Smooth muscle cell (in vitro differentiated cells): Measurements from ENCODE around the gene CCDC182. TPM values are rescaled to one million over a fixed set of nuclear protein-coding genes. Genes with fewer than 3 reads are reported as not detected.

Source experiments
- DNase-seq: peaks from one replicate; lab custom pipeline; 2025; ENCODE audit not compliant: unreplicated experiment; lab: John Stamatoyannopoulos, UW
- H2AFZ ChIP-seq: fragments of 200-600 bp; sonication (generic); 2 replicates; pipeline ENCODE4 v1.6.0; 2016; ENCODE audit warnings: antibody characterized with exemption, low read depth, mild to moderate bottlenecking
- H3F3A ChIP-seq: fragments of 200-600 bp; sonication (generic); 2 replicates; pipeline ENCODE4 v1.6.0; 2017; ENCODE audit warnings: antibody characterized with exemption, low read depth
- H3K27ac ChIP-seq: fragments of 200-600 bp; sonication (generic); 2 replicates; pipeline ENCODE4 v1.5.1; 2016; ENCODE audit warnings: low read depth, mild to moderate bottlenecking
- H3K27me3 ChIP-seq: fragments of 200-600 bp; sonication (generic); 2 replicates; pipeline ENCODE4 v1.6.1; 2016; ENCODE audit warnings: low read depth, mild to moderate bottlenecking
- H3K36me3 ChIP-seq: fragments of 200-600 bp; sonication (generic); 2 replicates; pipeline ENCODE4 v1.5.1; 2016; ENCODE audit warnings: low read depth
- H3K4me1 ChIP-seq: fragments of 200-600 bp; sonication (generic); 2 replicates; pipeline ENCODE4 v1.5.1; 2016; ENCODE audit warnings: low read depth
- H3K4me2 ChIP-seq: fragments of 200-600 bp; sonication (generic); 2 replicates; pipeline ENCODE4 v1.6.0; 2016; ENCODE audit warnings: mild to moderate bottlenecking
- H3K4me3 ChIP-seq: fragments of 200-600 bp; sonication (generic); 2 replicates; pipeline ENCODE4 v1.5.1; 2016; ENCODE audit warnings: mild to moderate bottlenecking
- H3K79me2 ChIP-seq: fragments of 200-600 bp; sonication (generic); 2 replicates; pipeline ENCODE4 v1.6.0; 2016; ENCODE audit warnings: low read depth, mild to moderate bottlenecking
- H3K9ac ChIP-seq: fragments of 200-600 bp; sonication (generic); 2 replicates; pipeline ENCODE4 v1.6.0; 2016; ENCODE audit warnings: low read depth
- H3K9me3 ChIP-seq: fragments of 200-600 bp; sonication (generic); replicated peaks from 2 replicates; pipeline ENCODE4 v1.5.1; 2016; ENCODE audit warnings: low read depth
- H4K20me1 ChIP-seq: fragments of 200-600 bp; sonication (generic); 2 replicates; pipeline ENCODE4 v1.6.0; 2016; ENCODE audit warnings: low read depth
- CTCF ChIP-seq: fragments of 200-600 bp; sonication (generic); IDR thresholded peaks from 2 replicates; pipeline ENCODE4 v1.5.1; 2017; ENCODE audit warnings: borderline replicate concordance, mild to moderate bottlenecking, antibody characterized with exemption; ENCODE audit not compliant: insufficient read depth, poor library complexity, severe bottlenecking
- WGBS: methylation state at CpG from one replicate; pipeline ENCODE4 v1.1.7; 2016; ENCODE audit warnings: low lambda C conversion rate; 5-methylcytosine and 5-hydroxymethylcytosine counted together
- polyA plus RNA-seq: library from polyadenylated mRNA; unstranded; fragments of >200 nt; fragmentation: Nextera tagmentation; extraction: Ambion mirVana; gene quantifications from 2 replicates; pipeline ENCODE4 v1.2.1, GENCODE V29; 2016
- total RNA-seq: library from RNA; depleted of rRNA; stranded (reverse); fragments of >200 nt; gene quantifications from 2 replicates; pipeline ENCODE4 v1.2.3, GENCODE V29; 2014

The CCDC182 gene
- total and polyA plus RNA-seq, 2 experiments from 2014 or later, result not detected

- Histone ChIP-seq H3K27me3 (no peaks in the 10 kb centered on the region), H3K9ac (no peak overlapping the region), H3K4me3 (no peak overlapping the region), H3K4me1 (peaks cover 5% of the 10 kb centered on the region), H3K9me3 (no peaks in the 10 kb centered on the region), H3K27ac (no peak overlapping the region), H3K36me3 (no peaks in the 10 kb centered on the region), H3F3A (no peaks in the 10 kb centered on the region), H3K79me2 (no peaks in the 10 kb centered on the region), H2AFZ (no peak overlapping the region), H4K20me1 (no peaks in the 10 kb centered on the region), H3K4me2 (no peak overlapping the region)
- TF ChIP-seq CTCF, result no peak
- no peak for DNase-seq
- 49% methylated on average over 6 of the region's 6 CpGs for WGBS
Observed at GRCh38 chr17:57782062-57782490, 37.0 kb upstream of the CCDC182 start.

- Histone ChIP-seq H3K4me2 (no peak overlapping the region), H3F3A (no peaks in the 10 kb centered on the region), H3K4me3 (no peak overlapping the region), H3K27me3 (no peaks in the 10 kb centered on the region), H3K9ac (no peak overlapping the region), H3K4me1 (peaks cover 5% of the 10 kb centered on the region), H3K27ac (no peak overlapping the region), H4K20me1 (no peaks in the 10 kb centered on the region), H3K79me2 (no peaks in the 10 kb centered on the region), H2AFZ (no peak overlapping the region), H3K9me3 (no peaks in the 10 kb centered on the region), H3K36me3 (no peaks in the 10 kb centered on the region)
- DNase-seq, result no peak
- TF ChIP-seq CTCF, result no peak
- WGBS, result 64% methylated on average over 11 of the region's 11 CpGs
Observed at GRCh38 chr17:57781386-57782061, 36.4 kb upstream of the CCDC182 start.

GRCh38 chr17:57779706-57780105 is 34.6 kb upstream of the CCDC182 start:
- no peak overlapping the region for H3K27ac ChIP-seq
- no peak for DNase-seq
- WGBS, result 79% methylated on average over 2 of the region's 2 CpGs

More at GRCh38 chr17:57779706-57780105, 34.6 kb upstream of the CCDC182 start:
- H3K79me2 ChIP-seq, result no peaks in the 10 kb centered on the region
- H2AFZ ChIP-seq, result no peak overlapping the region
- no peak for TF ChIP-seq CTCF
- no peak overlapping the region for H3K9ac ChIP-seq
- peaks cover 5% of the 10 kb centered on the region for H3K4me1 ChIP-seq
- no peaks in the 10 kb centered on the region for H3K36me3 ChIP-seq
- H3F3A ChIP-seq, result no peaks in the 10 kb centered on the region
- H3K9me3 ChIP-seq, result no peaks in the 10 kb centered on the region
- no peaks in the 10 kb centered on the region for H4K20me1 ChIP-seq
- no peak overlapping the region for H3K4me2 ChIP-seq
- no peaks in the 10 kb centered on the region for H3K27me3 ChIP-seq
- no peak overlapping the region for H3K4me3 ChIP-seq
